CD4-positive, alpha-beta T cell treated with Interleukin-4 for 4 hours (primary cell): Measurements from ENCODE around the gene SMIM35.

Source experiments
- DNase-seq: peaks from one replicate; pipeline ENCODE4 v3.0.0-alpha.2; 2020

The SMIM35 gene

GRCh38 chr11:118017631-118018315 is 69.0 kb downstream of the SMIM35 start:
- DNase-seq, result no peak

GRCh38 chr11:118017111-118017510 is 69.7 kb downstream of the SMIM35 start:
- DNase-seq, result no peak

- DNase-seq, result no peak
Observed at GRCh38 chr11:118016104-118016503, 70.7 kb downstream of the SMIM35 start.

GRCh38 chr11:118015385-118015841 is 71.3 kb downstream of the SMIM35 start:
- DNase-seq, result peak; percentile 38

GRCh38 chr11:118014022-118014421 is 72.7 kb downstream of the SMIM35 start:
- no peak for DNase-seq

- peak; percentile 65 for DNase-seq
Observed at GRCh38 chr11:118012083-118012669, 74.6 kb downstream of the SMIM35 start.

GRCh38 chr11:118010738-118011461 is 75.9 kb downstream of the SMIM35 start:
- no peak for DNase-seq

GRCh38 chr11:118009864-118010737 is 76.7 kb downstream of the SMIM35 start:
- no peak for DNase-seq

GRCh38 chr11:118008271-118008911 is 78.4 kb downstream of the SMIM35 start:
- DNase-seq, result no peak

GRCh38 chr11:118007563-118008270 is 79.0 kb downstream of the SMIM35 start:
- peak; percentile 83 for DNase-seq

- DNase-seq, result no peak
Observed at GRCh38 chr11:118007040-118007439, 79.7 kb downstream of the SMIM35 start.

- DNase-seq, result no peak
Observed at GRCh38 chr11:118006153-118006534, 80.6 kb downstream of the SMIM35 start.

GRCh38 chr11:118005224-118006152 is 81.3 kb downstream of the SMIM35 start:
- DNase-seq, result no peak

- DNase-seq, result no peak
Observed at GRCh38 chr11:118004543-118005223, 82.1 kb downstream of the SMIM35 start.

- peak; percentile 70 for DNase-seq
Observed at GRCh38 chr11:118003456-118003855, 83.3 kb downstream of the SMIM35 start.

- peak; percentile 88 for DNase-seq
Observed at GRCh38 chr11:118002541-118003423, 84.0 kb downstream of the SMIM35 start.

- peak; percentile 90 for DNase-seq
Observed at GRCh38 chr11:118002010-118002540, 84.7 kb downstream of the SMIM35 start.

GRCh38 chr11:118001494-118001971 is 85.2 kb downstream of the SMIM35 start:
- DNase-seq, result peak; percentile 67

GRCh38 chr11:118000850-118001228 is 85.9 kb downstream of the SMIM35 start:
- DNase-seq, result no peak
